HepG2 (cell line): ENCODE results near the gene CHRNA5. TPM values are rescaled to one million over a fixed set of nuclear protein-coding genes. Genes with fewer than 3 reads are reported as not detected.

ENCODE experiments used
- ATAC-seq: fragments of 200-7000 bp; cut with Tn5 transposase; 3 replicates; pipeline ENCODE4 v1.9.1; 2020; ENCODE audit warnings: mild to moderate bottlenecking, moderate library complexity
- BruUV-seq: library from RNA; stranded (reverse); fragments of 400-500 nt; replicated peaks from 2 replicates; lab custom pipeline; 2021; lab: Mats Ljungman, UMichigan
- CTCF ChIA-PET: fragments of 300-600 bp; formaldehyde crosslinking; extraction: SDS; loops from one replicate; lab custom pipeline; 2021; ENCODE audit warnings: low total read pairs, inconsistent platforms, low intra/inter-chr PET ratio; lab: Yijun Ruan, JAX
- POLR2A ChIA-PET: fragments of 350-600 bp; sonication (Branson Sonifier 250); formaldehyde crosslinking; loops from one replicate; lab custom pipeline; 2020; ENCODE audit warnings: antibody characterized with exemption, inconsistent platforms; lab: Yijun Ruan, JAX
- DNase-seq: peaks from one replicate; pipeline ENCODE4 v3.0.0-alpha.2; 2015; ENCODE audit warnings: low spot score
- FAIRE-seq: peaks from 3 replicates; lab custom pipeline; 2011; peaks lifted over from hg19 to GRCh38; lab: Jason Lieb, UNC
- H2AFZ ChIP-seq: one replicate; pipeline ENCODE4 v1.6.1; 2011; ENCODE audit warnings: low read length, inconsistent platforms
- H3K27ac ChIP-seq: fragments of 300-600 bp; 3 replicates; pipeline ENCODE4 v1.8.0; 2011; ENCODE audit warnings: mixed run types, mild to moderate bottlenecking, mixed read lengths, low read length, inconsistent platforms; ENCODE audit not compliant: insufficient read depth; ENCODE audit errors: extremely low read length
- H3K27me3 ChIP-seq, 2 experiments: fragments of 200-600 bp in 1 of 2; 2 replicates in 1 of 2; 3 replicates in 1 of 2; pipeline versions ENCODE4 v1.6.0 to v1.8.0; 2011; ENCODE audit warnings: low read length in 2 of 2, mild to moderate bottlenecking in 2 of 2, moderate library complexity in 2 of 2, inconsistent platforms in 1 of 2; ENCODE audit not compliant: insufficient read depth in 2 of 2, control insufficient read depth in 1 of 2
- H3K36me3 ChIP-seq, 2 experiments: fragments of 200-600 bp in 1 of 2; replicated peaks in 1 of 2; 2 replicates in 1 of 2; 3 replicates in 1 of 2; pipeline versions ENCODE4 v1.5.1 to v1.8.0; 2011; ENCODE audit warnings: low read length in 2 of 2, inconsistent platforms in 1 of 2; ENCODE audit not compliant: insufficient read depth in 2 of 2, control insufficient read depth in 1 of 2
- H3K4me1 ChIP-seq: 2 replicates; pipeline ENCODE4 v1.5.1; 2012; ENCODE audit warnings: low read length, inconsistent platforms; ENCODE audit not compliant: insufficient read depth
- H3K4me2 ChIP-seq: 2 replicates; pipeline ENCODE4 v1.6.0; 2011; ENCODE audit warnings: low read depth, low read length, inconsistent platforms
- H3K4me3 ChIP-seq, 3 experiments: fragments of 200-600 bp in 1 of 3; sonication (generic), shearing (Covaris generic) in 1 of 3; replicated peaks in 1 of 3; 2 replicates each; pipeline ENCODE4 v1.5.1; 2011 to 2016; ENCODE audit warnings: low read length in 3 of 3, inconsistent platforms in 2 of 3, low read depth in 2 of 3, mild to moderate bottlenecking in 2 of 3, control low read depth in 1 of 3, mixed read lengths in 1 of 3; ENCODE audit not compliant: insufficient read depth in 1 of 3
- H3K79me2 ChIP-seq: one replicate; pipeline ENCODE4 v1.6.1; 2011; ENCODE audit warnings: low read length, inconsistent platforms; ENCODE audit not compliant: insufficient read depth
- H3K9ac ChIP-seq: 2 replicates; pipeline ENCODE4 v1.6.0; 2011; ENCODE audit warnings: mild to moderate bottlenecking, low read depth, low read length, inconsistent platforms; ENCODE audit not compliant: insufficient read depth
- H3K9me3 ChIP-seq: 2 replicates; pipeline ENCODE4 v1.5.1; 2012; ENCODE audit warnings: mild to moderate bottlenecking, low read length
- H4K20me1 ChIP-seq: 2 replicates; pipeline ENCODE4 v1.6.0; 2011; ENCODE audit warnings: inconsistent platforms, mild to moderate bottlenecking, low read length, moderate library complexity; ENCODE audit not compliant: insufficient read depth
- HMGA1 ChIP-seq: sonication (generic); formaldehyde crosslinking; conservative IDR thresholded peaks from 2 replicates; pipeline ENCODE4 v1.4.0; 2020; ENCODE audit warnings: missing genetic modification reagents
- MAFF ChIP-seq: IDR thresholded peaks from 2 replicates; pipeline ENCODE4 v1.6.1; 2011; ENCODE audit warnings: low read depth, low read length, improper control_type of control experiment
- MAFK ChIP-seq, 2 experiments: IDR thresholded peaks in 1 of 2; conservative IDR thresholded peaks in 1 of 2; 2 replicates each; pipeline ENCODE4 v1.6.1; 2011; ENCODE audit warnings: improper control_type of control experiment in 2 of 2, low read length in 2 of 2
- NCOA1 ChIP-seq: sonication (generic); formaldehyde crosslinking; IDR thresholded peaks from 2 replicates; pipeline ENCODE4 v1.9.0; 2021; ENCODE audit warnings: missing genetic modification reagents
- ZFP62 ChIP-seq: sonication (generic); formaldehyde crosslinking; IDR thresholded peaks from 2 replicates; pipeline ENCODE4 v1.4.0; 2020; ENCODE audit warnings: missing genetic modification reagents
- ZNF746 ChIP-seq: sonication (generic); formaldehyde crosslinking; IDR thresholded peaks from 2 replicates; pipeline ENCODE4 v1.8.0; 2022; ENCODE audit warnings: mild to moderate bottlenecking, missing genetic modification reagents
- ZSCAN21 ChIP-seq: sonication (generic); formaldehyde crosslinking; IDR thresholded peaks from 2 replicates; pipeline ENCODE4 v1.8.0; 2022; ENCODE audit warnings: mild to moderate bottlenecking, missing genetic modification reagents, moderate library complexity, borderline replicate concordance
- WGBS: methylation state at CpG from one replicate; pipeline ENCODE4 v1.1.6; 2017; ENCODE audit warnings: low lambda C conversion rate; 5-methylcytosine and 5-hydroxymethylcytosine counted together
- in situ Hi-C: cut with HindIII; loops from 2 replicates; pipeline ENCODE4 v1.10.0; 2017; ENCODE audit warnings: low pct_unique_long_range_greater_than_20kb; ENCODE audit not compliant: extremely low pct_ligation_motif_present
- intact Hi-C: fragments of 100-400 bp; cut with micrococcal nuclease; formaldehyde crosslinking; loops from one replicate; pipeline ENCODE4 v1.10.0; 2022; ENCODE audit not compliant: unreplicated experiment
- polyA plus RNA-seq, 8 experiments: library from polyadenylated mRNA; depleted of rRNA in 3 of 8; stranded (reverse) in 7 of 8; unstranded in 1 of 8; fragments of >200 nt; fragmentation: Illumina TruSeq in 4 of 8; extraction: Trizol in 4 of 8; gene quantifications; 2 replicates each; pipeline versions ENCODE4 v1.2.1 to v1.2.3, GENCODE V29; 2011 to 2016; ENCODE audit warnings: low read depth in 4 of 8, missing spikeins in 1 of 8, mixed read lengths in 1 of 8; ENCODE audit not compliant: insufficient read depth in 1 of 8
- total RNA-seq, 5 experiments: library from RNA; depleted of rRNA; stranded (reverse); fragments of >200 nt; fragmentation: Illumina TruSeq; extraction: Trizol; gene quantifications; 2 replicates each; pipeline ENCODE4 v1.2.3, GENCODE V29; 2016; ENCODE audit warnings: low read depth in 1 of 5
- TF ChIP-seq, protein P1 (sequence below): sonication (generic); formaldehyde crosslinking; IDR thresholded peaks from 2 replicates; pipeline ENCODE4 v1.4.0; 2020; ENCODE audit warnings: missing genetic modification reagents
- TF ChIP-seq, protein P2 (sequence below): sonication (generic); formaldehyde crosslinking; IDR thresholded peaks from 2 replicates; pipeline ENCODE4 v1.8.1; 2023; ENCODE audit warnings: mild to moderate bottlenecking, moderate library complexity, missing genetic modification reagents

CHRNA5 gene
- total and polyA plus RNA-seq, 2 of the 13 experiments (the other 11 are each of a cell fraction or from before 2014, with no cell fraction given) = 3.7 to 10.5 TPM

GRCh38 chr15:78540871-78541743, 24.2 kb upstream of the CHRNA5 start (continued):
- no peak for TF ChIP-seq ZNF746 (CRISPR knock-in tag)
- TF ChIP-seq, protein P1, sequence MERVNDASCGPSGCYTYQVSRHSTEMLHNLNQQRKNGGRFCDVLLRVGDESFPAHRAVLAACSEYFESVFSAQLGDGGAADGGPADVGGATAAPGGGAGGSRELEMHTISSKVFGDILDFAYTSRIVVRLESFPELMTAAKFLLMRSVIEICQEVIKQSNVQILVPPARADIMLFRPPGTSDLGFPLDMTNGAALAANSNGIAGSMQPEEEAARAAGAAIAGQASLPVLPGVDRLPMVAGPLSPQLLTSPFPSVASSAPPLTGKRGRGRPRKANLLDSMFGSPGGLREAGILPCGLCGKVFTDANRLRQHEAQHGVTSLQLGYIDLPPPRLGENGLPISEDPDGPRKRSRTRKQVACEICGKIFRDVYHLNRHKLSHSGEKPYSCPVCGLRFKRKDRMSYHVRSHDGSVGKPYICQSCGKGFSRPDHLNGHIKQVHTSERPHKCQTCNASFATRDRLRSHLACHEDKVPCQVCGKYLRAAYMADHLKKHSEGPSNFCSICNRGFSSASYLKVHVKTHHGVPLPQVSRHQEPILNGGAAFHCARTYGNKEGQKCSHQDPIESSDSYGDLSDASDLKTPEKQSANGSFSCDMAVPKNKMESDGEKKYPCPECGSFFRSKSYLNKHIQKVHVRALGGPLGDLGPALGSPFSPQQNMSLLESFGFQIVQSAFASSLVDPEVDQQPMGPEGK (CRISPR knock-in tag) = no peak
- 0 out of 2 replicates have a peak, but pooled peaks have one; percentile 0 for TF ChIP-seq ZSCAN21 (CRISPR knock-in tag)
- TF ChIP-seq, protein P2, sequence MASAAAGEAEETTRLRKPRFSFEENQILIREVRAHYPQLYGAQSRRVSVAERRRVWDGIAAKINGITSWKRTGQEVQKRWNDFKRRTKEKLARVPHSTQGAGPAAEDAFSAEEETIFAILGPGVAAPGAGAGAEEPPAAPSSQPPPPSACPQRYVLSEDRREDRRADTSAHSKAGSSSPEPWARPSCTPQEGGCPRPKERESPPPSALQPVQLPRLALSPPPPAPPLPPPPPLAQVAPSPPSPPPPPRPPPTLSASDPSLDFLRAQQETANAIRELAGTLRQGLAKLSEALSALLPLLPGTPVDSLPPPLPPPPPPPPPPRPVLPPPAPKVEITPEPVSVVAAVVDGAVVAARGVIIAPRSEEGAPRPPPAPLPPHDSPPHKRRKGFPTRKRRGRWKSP (CRISPR knock-in tag) = 0 out of 2 replicates have a peak, but pooled peaks have one; percentile 10
- TF ChIP-seq NCOA1 (CRISPR knock-in tag) = no peak

DNA sequence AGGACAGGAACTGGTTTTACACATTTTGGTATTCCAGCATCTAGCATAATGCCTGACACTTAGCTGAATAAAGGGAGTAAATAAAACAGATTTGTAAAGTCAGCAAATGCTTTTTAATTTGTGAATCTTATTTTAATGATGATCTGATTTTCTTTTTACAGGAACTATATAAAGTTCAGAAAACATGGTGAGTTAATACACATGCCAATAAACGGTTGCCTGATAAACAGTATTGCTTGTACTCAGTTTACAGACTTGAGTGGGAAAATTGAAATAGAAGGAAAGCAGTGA, 23.6 kb upstream of the CHRNA5 start:
- H3K4me1 ChIP-seq = peaks cover 25% of the 10 kb centered on the region
- peak overlapping the region; percentile 87; the same call in 1 of the 2 replicates for H3K9ac ChIP-seq
- FAIRE-seq (no peak), ATAC-seq (no peak)
- no peaks in the 10 kb centered on the region; a peak in 1 of 5 replicates for H3K27me3 ChIP-seq
- in situ Hi-C loops (no loop called here), intact Hi-C loops (loop anchor here (5.0 kb wide), 1 partner anchor 34 kb away; the partner anchor contains the start of gene HYKK)
- ChIA-PET POLR2A (interaction anchor here (2.1 to 3.4 kb wide), 3 partner anchors 8 to 103 kb away, joined by 15 to 40 read pairs (median 17); partner anchors contain the start of genes CHRNA5 and IREB2), CTCF (no interaction called here)
- H3K9me3 ChIP-seq = no peaks in the 10 kb centered on the region
- H3K4me2 ChIP-seq = peak overlapping the region; percentile 89
- H3K27ac ChIP-seq = no peak overlapping the region
- TF ChIP-seq MAFF (peak; percentile 54; the same call in 1 of the 2 replicates), ZFP62 (CRISPR knock-in tag) (no peak), HMGA1 (CRISPR knock-in tag) (no peak), MAFK (conservative IDR thresholded peaks at IDR 0.05 in 1 of 2, IDR thresholded peaks at IDR 0.05 in 1 of 2; ENCODE audit: low read length in 2 of 2) (peak; percentile 57 to 64)
- TF ChIP-seq, all 625 proteins: peak for 2
- H4K20me1 ChIP-seq = no peaks in the 10 kb centered on the region
- no peak overlapping the region for H2AFZ ChIP-seq
- DNase-seq = no peak
- peak overlapping the region; percentile 83 to 88 (median 87); a peak in 5 of 6 replicates for H3K4me3 ChIP-seq
- 35% methylated on average over 1 of the region's 1 CpG for WGBS
- no TSS peak for BruUV-seq
- H3K79me2 ChIP-seq = peaks cover 24% of the 10 kb centered on the region
- H3K36me3 ChIP-seq = peaks cover 4 to 28% of the 10 kb centered on the region in 2 experiments
